Fibroblast of lung (primary cell): ENCODE data around the gene PGAP3.
"Not testable (repeated sequence)": the region's sequence is repeated elsewhere in the genome, so short reads cannot be mapped to it uniquely, and the experiment has no call there.

Experiments used
- CTCF ChIP-seq, 2 donors: IDR thresholded peaks in 1 of 2; conservative IDR thresholded peaks in 1 of 2; 1 replicate in 1 of 2; 2 replicates in 1 of 2; pipeline ENCODE4 v1.5.1; 2011 to 2012; ENCODE audit warnings: low read length in 2 of 2, control low read depth in 1 of 2, inconsistent platforms in 1 of 2, low read depth in 1 of 2, mild to moderate bottlenecking in 1 of 2
- EZH2 ChIP-seq: IDR thresholded peaks from 2 replicates; pipeline ENCODE4 v1.5.1; 2012; ENCODE audit warnings: low read length, control low read depth, mild to moderate bottlenecking; ENCODE audit errors: missing control alignments

DNA sequence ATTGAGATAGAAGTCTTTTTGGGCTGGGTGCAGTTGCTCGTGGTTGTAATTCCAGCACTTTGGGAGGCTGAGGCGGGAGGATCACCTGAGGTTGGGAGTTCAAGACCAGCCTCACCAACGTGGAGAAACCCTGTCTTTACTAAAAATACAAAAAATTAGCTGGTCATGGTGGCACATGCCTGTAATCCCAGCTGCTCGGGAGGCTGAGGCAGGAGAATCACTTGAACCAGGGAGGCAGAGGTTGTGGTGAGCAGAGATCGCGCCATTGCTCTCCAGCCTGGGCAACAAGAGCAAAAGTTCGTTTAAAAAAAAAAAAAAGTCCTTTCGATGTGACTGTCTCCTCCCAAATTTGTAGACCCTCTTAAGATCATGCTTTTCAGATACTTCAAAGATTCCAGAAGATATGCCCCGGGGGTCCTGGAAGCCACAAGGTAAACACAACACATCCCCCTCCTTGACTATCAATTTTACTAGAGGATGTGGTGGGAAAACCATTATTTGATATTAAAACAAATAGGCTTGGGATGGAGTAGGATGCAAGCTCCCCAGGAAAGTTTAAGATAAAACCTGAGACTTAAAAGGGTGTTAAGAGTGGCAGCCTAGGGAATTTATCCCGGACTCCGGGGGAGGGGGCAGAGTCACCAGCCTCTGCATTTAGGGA is 11.4 kb upstream of the PGAP3 start:
- not testable (repeated sequence) for TF ChIP-seq CTCF (conservative IDR thresholded peaks at IDR 0.05 in 1 of 2, IDR thresholded peaks at IDR 0.05 in 1 of 2; ENCODE audit: low read depth in 1 of 2, low read length in 2 of 2); EZH2
